ENCODE data around the gene TEDC1. TPM values are rescaled to one million over a fixed set of nuclear protein-coding genes. Genes with fewer than 3 reads are reported as not detected.

Gene TEDC1
- polyA plus RNA-seq, 1 donor (not counting 4 experiments of a cell fraction or from before 2014, with no cell fraction given): 5.0 TPM

GRCh38 chr14:105538481-105539049, 47.5 kb downstream of the TEDC1 start:
- Histone ChIP-seq H3K36me3 (ENCODE audit: control insufficient read depth in 2 of 2, extremely low read depth in 1 of 2, insufficient read depth in 2 of 2, low read length in 2 of 2) (no peaks in the 10 kb centered on the region), H3K27ac (ENCODE audit: control insufficient read depth, insufficient read depth, low read length) (no peak overlapping the region), H3K4me3 (ENCODE audit: control insufficient read depth in 2 of 3, extremely low read depth in 1 of 3, insufficient read depth in 2 of 3, low read depth in 1 of 3, low read length in 3 of 3) (no peak overlapping the region), H3K4me2 (ENCODE audit: control insufficient read depth, extremely low read depth, insufficient read depth, low read depth, low read length) (no peak overlapping the region), H4K20me1 (ENCODE audit: control insufficient read depth, extremely low read depth, insufficient read depth, low read length) (no peaks in the 10 kb centered on the region), H2AFZ (ENCODE audit: control insufficient read depth, low read length) (no peak overlapping the region), H3K4me1 (ENCODE audit: control insufficient read depth, extremely low read depth, insufficient read depth, low read length) (no peaks in the 10 kb centered on the region), H3K79me2 (ENCODE audit: control insufficient read depth, insufficient read depth, low read length) (no peaks in the 10 kb centered on the region), H3K27me3 (ENCODE audit: control insufficient read depth, extremely low read depth, insufficient read depth, low read length) (peaks cover 11% of the 10 kb centered on the region), H3K9ac (ENCODE audit: control insufficient read depth, extremely low read depth, insufficient read depth, low read length) (no peak overlapping the region), H3K9me3 (ENCODE audit: control insufficient read depth, low read depth, low read length) (no peaks in the 10 kb centered on the region), H3K9me1 (ENCODE audit: control insufficient read depth, extremely low read depth, insufficient read depth, low read length) (no peaks in the 10 kb centered on the region)
- FAIRE-seq (no peak), DNase-seq (ENCODE audit: low read depth, low spot score) (no peak)
- TF ChIP-seq EZH2 (IDR thresholded peaks at IDR 0.05; ENCODE audit: low read length): no peak
- TF ChIP-seq, protein P1, sequence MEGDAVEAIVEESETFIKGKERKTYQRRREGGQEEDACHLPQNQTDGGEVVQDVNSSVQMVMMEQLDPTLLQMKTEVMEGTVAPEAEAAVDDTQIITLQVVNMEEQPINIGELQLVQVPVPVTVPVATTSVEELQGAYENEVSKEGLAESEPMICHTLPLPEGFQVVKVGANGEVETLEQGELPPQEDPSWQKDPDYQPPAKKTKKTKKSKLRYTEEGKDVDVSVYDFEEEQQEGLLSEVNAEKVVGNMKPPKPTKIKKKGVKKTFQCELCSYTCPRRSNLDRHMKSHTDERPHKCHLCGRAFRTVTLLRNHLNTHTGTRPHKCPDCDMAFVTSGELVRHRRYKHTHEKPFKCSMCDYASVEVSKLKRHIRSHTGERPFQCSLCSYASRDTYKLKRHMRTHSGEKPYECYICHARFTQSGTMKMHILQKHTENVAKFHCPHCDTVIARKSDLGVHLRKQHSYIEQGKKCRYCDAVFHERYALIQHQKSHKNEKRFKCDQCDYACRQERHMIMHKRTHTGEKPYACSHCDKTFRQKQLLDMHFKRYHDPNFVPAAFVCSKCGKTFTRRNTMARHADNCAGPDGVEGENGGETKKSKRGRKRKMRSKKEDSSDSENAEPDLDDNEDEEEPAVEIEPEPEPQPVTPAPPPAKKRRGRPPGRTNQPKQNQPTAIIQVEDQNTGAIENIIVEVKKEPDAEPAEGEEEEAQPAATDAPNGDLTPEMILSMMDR (optimal IDR thresholded peaks at IDR 0.05 in 1 of 3, IDR thresholded peaks at IDR 0.05 in 1 of 3, conservative IDR thresholded peaks at IDR 0.05 in 1 of 3; ENCODE audit: extremely low read depth in 1 of 3, insufficient read depth in 2 of 3, low read length in 3 of 3): no peak
- dilution Hi-C loops (cut with MboI; ENCODE audit: extremely low pct_ligation_motif_present, low sequenced_read_pairs): no loop called here

DNA sequence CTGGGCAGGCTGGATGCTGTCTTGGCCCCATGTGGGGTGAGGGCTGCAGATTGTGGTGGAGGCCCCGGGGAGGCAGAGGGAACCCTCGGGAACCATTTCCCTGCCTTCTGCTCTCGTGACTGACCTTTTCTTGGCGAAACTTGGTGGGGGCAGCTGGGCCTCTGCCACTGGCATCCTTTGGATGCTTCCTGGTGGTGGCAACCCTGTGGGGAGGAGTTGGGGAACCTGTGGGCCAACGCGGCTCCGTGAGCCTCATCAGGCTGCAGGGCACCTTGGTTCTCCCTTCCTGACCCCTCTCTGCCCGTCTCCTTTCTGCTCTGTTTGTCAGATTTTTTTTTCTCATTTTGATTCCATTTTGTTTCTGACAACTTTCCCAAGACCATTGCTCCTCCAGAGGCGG, 49.8 kb downstream of the TEDC1 start:
- Histone ChIP-seq H3K4me3 (ENCODE audit: control insufficient read depth in 2 of 3, extremely low read depth in 1 of 3, insufficient read depth in 2 of 3, low read depth in 1 of 3, low read length in 3 of 3) (no peak overlapping the region), H3K9me3 (ENCODE audit: control insufficient read depth, low read depth, low read length) (no peaks in the 10 kb centered on the region), H3K9ac (ENCODE audit: control insufficient read depth, extremely low read depth, insufficient read depth, low read length) (no peak overlapping the region), H4K20me1 (ENCODE audit: control insufficient read depth, extremely low read depth, insufficient read depth, low read length) (no peaks in the 10 kb centered on the region), H3K4me1 (ENCODE audit: control insufficient read depth, extremely low read depth, insufficient read depth, low read length) (no peaks in the 10 kb centered on the region), H3K9me1 (ENCODE audit: control insufficient read depth, extremely low read depth, insufficient read depth, low read length) (no peaks in the 10 kb centered on the region), H2AFZ (ENCODE audit: control insufficient read depth, low read length) (no peak overlapping the region), H3K79me2 (ENCODE audit: control insufficient read depth, insufficient read depth, low read length) (no peaks in the 10 kb centered on the region), H3K27me3 (ENCODE audit: control insufficient read depth, extremely low read depth, insufficient read depth, low read length) (peaks cover 11% of the 10 kb centered on the region), H3K36me3 (ENCODE audit: control insufficient read depth in 2 of 2, extremely low read depth in 1 of 2, insufficient read depth in 2 of 2, low read length in 2 of 2) (no peaks in the 10 kb centered on the region), H3K27ac (ENCODE audit: control insufficient read depth, insufficient read depth, low read length) (no peak overlapping the region), H3K4me2 (ENCODE audit: control insufficient read depth, extremely low read depth, insufficient read depth, low read depth, low read length) (no peak overlapping the region)
- TF ChIP-seq EZH2 (IDR thresholded peaks at IDR 0.05; ENCODE audit: low read length): no peak
- TF ChIP-seq, protein P1 (optimal IDR thresholded peaks at IDR 0.05 in 1 of 3, IDR thresholded peaks at IDR 0.05 in 1 of 3, conservative IDR thresholded peaks at IDR 0.05 in 1 of 3; ENCODE audit: extremely low read depth in 1 of 3, insufficient read depth in 2 of 3, low read length in 3 of 3): no peak
- dilution Hi-C loops (cut with MboI; ENCODE audit: extremely low pct_ligation_motif_present, low sequenced_read_pairs): no loop called here
- DNase-seq (ENCODE audit: low read depth, low spot score): no peak
- no peak for FAIRE-seq

All from keratinocyte (primary cell).